Osteoblast (primary cell): Measurements from ENCODE around the gene COL13A1. TPM values are rescaled to one million over a fixed set of nuclear protein-coding genes. Genes with fewer than 3 reads are reported as not detected.

ENCODE experiments used
- DNase-seq: peaks from one replicate; pipeline ENCODE4 v3.0.0; 2011; ENCODE audit warnings: low spot score, mixed read lengths; ENCODE audit not compliant: insufficient read length; ENCODE audit errors: missing footprints
- H2AFZ ChIP-seq: 2 replicates; pipeline ENCODE4 v1.6.0; 2011; ENCODE audit warnings: mild to moderate bottlenecking, low read length
- H3K27ac ChIP-seq: 2 replicates; pipeline ENCODE4 v1.5.1; 2011; ENCODE audit warnings: mild to moderate bottlenecking, low read depth, low read length, moderate library complexity
- H3K27me3 ChIP-seq: 2 replicates; pipeline ENCODE4 v1.6.0; 2012; ENCODE audit warnings: mild to moderate bottlenecking, control low read depth, inconsistent platforms, low read length, moderate library complexity; ENCODE audit not compliant: insufficient read depth
- H3K36me3 ChIP-seq: 2 replicates; pipeline ENCODE4 v1.5.1; 2011; ENCODE audit warnings: mild to moderate bottlenecking, low read length, control low read depth, moderate library complexity; ENCODE audit not compliant: insufficient read depth
- H3K4me1 ChIP-seq: 2 replicates; pipeline ENCODE4 v1.5.1; 2011; ENCODE audit warnings: mild to moderate bottlenecking, low read length, control low read depth, moderate library complexity; ENCODE audit not compliant: insufficient read depth
- H3K4me2 ChIP-seq: 2 replicates; pipeline ENCODE4 v1.6.0; 2011; ENCODE audit warnings: mild to moderate bottlenecking, low read length; ENCODE audit not compliant: insufficient read depth
- H3K4me3 ChIP-seq: fragments of 200-600 bp; sonication (generic); 3 replicates; pipeline ENCODE4 v1.5.1; 2012; ENCODE audit warnings: mild to moderate bottlenecking, low read length, inconsistent platforms; ENCODE audit not compliant: insufficient read depth
- H3K79me2 ChIP-seq: 2 replicates; pipeline ENCODE4 v1.6.0; 2012; ENCODE audit warnings: mild to moderate bottlenecking, low read length, control low read depth, inconsistent platforms; ENCODE audit not compliant: insufficient read depth
- H3K9me3 ChIP-seq: 2 replicates; pipeline ENCODE4 v1.5.1; 2011; ENCODE audit warnings: low read depth, low read length, control low read depth
- H4K20me1 ChIP-seq: 2 replicates; pipeline ENCODE4 v1.6.0; 2012; ENCODE audit warnings: mild to moderate bottlenecking, low read length, control low read depth; ENCODE audit not compliant: insufficient read depth
- CTCF ChIP-seq: IDR thresholded peaks from 2 replicates; pipeline ENCODE4 v1.5.1; 2011; ENCODE audit warnings: mild to moderate bottlenecking, low read depth, low read length, moderate library complexity; ENCODE audit errors: extremely low read depth
- total RNA-seq: library from RNA; depleted of rRNA; stranded (reverse); fragments of >200 nt; gene quantifications from 2 replicates; pipeline ENCODE4 v1.2.3, GENCODE V29; 2012

COL13A1 gene
- total RNA-seq, 1 donor = 1.1 TPM

DNA sequence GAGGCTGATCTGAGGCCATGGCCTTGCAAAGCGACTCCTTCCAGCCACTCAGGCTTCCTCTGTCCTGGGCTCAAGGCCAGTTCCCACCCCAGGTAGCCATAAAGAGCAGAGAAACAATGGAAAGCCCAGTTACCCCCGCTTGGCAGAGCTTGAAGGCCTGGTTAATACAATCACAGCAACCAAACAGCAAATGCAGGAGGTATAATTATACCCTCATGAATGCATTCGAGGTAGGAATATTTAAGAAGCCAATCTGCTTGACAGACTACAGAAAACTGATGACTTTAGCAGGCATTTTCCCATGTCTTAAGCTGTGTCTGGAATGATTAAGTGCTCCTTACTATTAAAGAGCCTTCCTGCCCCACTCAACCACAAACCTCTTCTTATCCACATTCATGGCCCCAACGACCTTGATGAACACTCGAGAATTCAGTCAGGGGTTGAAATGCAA is 136.9 kb downstream of the COL13A1 start:
- Histone ChIP-seq H3K9me3 (no peaks in the 10 kb centered on the region), H4K20me1 (no peaks in the 10 kb centered on the region), H3K4me2 (no peak overlapping the region), H3K4me1 (no peaks in the 10 kb centered on the region), H3K27me3 (no peaks in the 10 kb centered on the region), H3K79me2 (no peaks in the 10 kb centered on the region), H3K27ac (no peak overlapping the region), H3K36me3 (no peaks in the 10 kb centered on the region), H2AFZ (no peak overlapping the region), H3K4me3 (no peak overlapping the region)
- DNase-seq = no peak
- no peak for TF ChIP-seq CTCF

DNA sequence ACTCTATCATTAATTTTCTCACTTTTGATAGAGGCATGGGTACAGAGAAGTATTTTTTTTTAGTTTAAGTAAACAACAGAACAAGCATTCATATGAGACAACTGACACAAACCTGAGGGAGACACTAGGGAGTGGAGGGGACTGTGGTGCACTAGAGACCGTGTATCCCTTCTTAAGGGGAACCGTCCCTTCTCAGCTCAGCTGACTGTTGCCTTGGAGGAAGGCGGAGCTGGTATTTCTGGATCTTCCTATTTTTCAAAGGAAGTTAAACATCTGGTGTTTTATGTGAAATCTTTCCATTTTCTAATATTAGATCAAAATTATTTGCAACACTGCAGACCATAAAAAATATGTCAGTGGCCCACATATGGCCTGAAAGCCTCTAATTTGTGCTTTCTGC is 137.4 kb downstream of the COL13A1 start:
- TF ChIP-seq CTCF = no peak
- Histone ChIP-seq H3K9me3 (no peaks in the 10 kb centered on the region), H3K4me1 (no peaks in the 10 kb centered on the region), H3K79me2 (no peaks in the 10 kb centered on the region), H2AFZ (no peak overlapping the region), H4K20me1 (no peaks in the 10 kb centered on the region), H3K27me3 (no peaks in the 10 kb centered on the region), H3K4me2 (no peak overlapping the region), H3K4me3 (no peak overlapping the region), H3K36me3 (no peaks in the 10 kb centered on the region), H3K27ac (no peak overlapping the region)
- no peak for DNase-seq

- H3K27me3 ChIP-seq = no peaks in the 10 kb centered on the region
- no peak overlapping the region for H3K4me2 ChIP-seq
- H3K79me2 ChIP-seq = no peaks in the 10 kb centered on the region
- H3K36me3 ChIP-seq = no peaks in the 10 kb centered on the region
- no peak for DNase-seq
- H3K4me3 ChIP-seq = no peak overlapping the region
- no peaks in the 10 kb centered on the region for H4K20me1 ChIP-seq
- no peaks in the 10 kb centered on the region for H3K9me3 ChIP-seq
- no peak overlapping the region for H3K27ac ChIP-seq
- TF ChIP-seq CTCF = no peak
- H2AFZ ChIP-seq = no peak overlapping the region
- H3K4me1 ChIP-seq = no peaks in the 10 kb centered on the region
Measured at GRCh38 chr10:69939481-69939880, 137.8 kb downstream of the COL13A1 start.

DNA sequence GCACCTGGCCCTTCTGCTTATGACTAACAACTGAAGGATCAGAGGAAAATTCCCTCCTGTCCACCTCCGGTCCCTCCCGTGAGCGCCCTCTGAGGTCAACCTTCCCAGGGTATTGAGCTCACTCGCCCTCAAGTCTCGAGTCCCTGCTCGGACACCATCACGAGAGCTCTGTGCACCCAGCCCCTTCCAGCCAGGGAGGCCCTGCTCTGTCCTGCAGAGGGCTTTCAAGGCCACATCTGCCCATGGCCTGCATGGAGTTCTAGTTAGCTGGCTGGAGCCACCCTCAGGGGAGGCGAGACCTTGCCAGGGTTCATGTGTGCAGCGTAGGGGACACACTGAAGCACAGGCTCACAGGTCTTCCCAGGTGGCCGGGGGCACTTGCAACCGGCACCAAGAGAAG is 140.0 kb downstream of the COL13A1 start:
- no peak for TF ChIP-seq CTCF
- H3K4me2 ChIP-seq = no peak overlapping the region
- no peak overlapping the region for H2AFZ ChIP-seq
- H3K4me1 ChIP-seq = no peaks in the 10 kb centered on the region
- H3K36me3 ChIP-seq = no peaks in the 10 kb centered on the region
- no peak overlapping the region for H3K4me3 ChIP-seq
- no peaks in the 10 kb centered on the region for H3K9me3 ChIP-seq
- H3K79me2 ChIP-seq = no peaks in the 10 kb centered on the region
- no peak for DNase-seq
- no peak overlapping the region for H3K27ac ChIP-seq
- H3K27me3 ChIP-seq = no peaks in the 10 kb centered on the region
- H4K20me1 ChIP-seq = no peaks in the 10 kb centered on the region
